Dendritic cell treated with granulocyte-macrophage colony-stimulating factor and Interleukin-4, amounts not matched to agents 40 ng/mL and 50 ng/mL, for 4 days (primary cell): ENCODE measurements around the gene UCKL1.

Source experiments
- H3K27ac Mint-ChIP-seq: one replicate; pipeline ENCODE4 v1.8.0; 2022; ENCODE audit warnings: mild to moderate bottlenecking, mixed read lengths
- H3K27me3 Mint-ChIP-seq: one replicate; pipeline ENCODE4 v1.8.0; 2022; ENCODE audit warnings: mild to moderate bottlenecking, mixed read lengths
- H3K36me3 Mint-ChIP-seq: one replicate; pipeline ENCODE4 v1.8.0; 2022; ENCODE audit warnings: low read depth, mixed read lengths
- H3K4me1 Mint-ChIP-seq: one replicate; pipeline ENCODE4 v1.8.0; 2022; ENCODE audit warnings: low read depth, mixed read lengths
- H3K4me3 Mint-ChIP-seq: one replicate; pipeline ENCODE4 v1.8.0; 2022; ENCODE audit warnings: mild to moderate bottlenecking, moderate library complexity, mixed read lengths
- H3K9me3 Mint-ChIP-seq: one replicate; pipeline ENCODE4 v1.8.0; 2022; ENCODE audit warnings: mixed read lengths
- intact Hi-C: fragments of 100-400 bp; cut with micrococcal nuclease; formaldehyde crosslinking; loops from one replicate; pipeline ENCODE4 v1.15.0; 2022

UCKL1 gene

GRCh38 chr20:63947638-63948456 lies 8.4 kb downstream of the UCKL1 start:
- Mint-ChIP-seq H3K9me3 (no peaks in the 10 kb centered on the region), H3K36me3 (peaks cover 83% of the 10 kb centered on the region), H3K27me3 (no peaks in the 10 kb centered on the region), H3K27ac (peak overlapping the region; percentile 37), H3K4me3 (peak overlapping the region; percentile 28), H3K4me1 (peaks cover 71% of the 10 kb centered on the region)
- intact Hi-C loops, result no loop called here

GRCh38 chr20:63946986-63947637 lies 9.1 kb downstream of the UCKL1 start:
- peak overlapping the region; percentile 26 for H3K27ac Mint-ChIP-seq
- no peak overlapping the region for H3K4me3 Mint-ChIP-seq
- H3K27me3 Mint-ChIP-seq, result no peaks in the 10 kb centered on the region

GRCh38 chr20:63945921-63946920 lies 10.0 kb downstream of the UCKL1 start:
- no peaks in the 10 kb centered on the region for H3K9me3 Mint-ChIP-seq
- H3K27me3 Mint-ChIP-seq, result no peaks in the 10 kb centered on the region
- intact Hi-C loops, result no loop called here
- H3K36me3 Mint-ChIP-seq, result peaks cover 88% of the 10 kb centered on the region
- peak overlapping the region; percentile 26 for H3K27ac Mint-ChIP-seq
- no peak overlapping the region for H3K4me3 Mint-ChIP-seq
- peaks cover 71% of the 10 kb centered on the region for H3K4me1 Mint-ChIP-seq

More at GRCh38 chr20:63946986-63947637, 9.1 kb downstream of the UCKL1 start:
- Mint-ChIP-seq H3K36me3 (peaks cover 83% of the 10 kb centered on the region), H3K4me1 (peaks cover 73% of the 10 kb centered on the region), H3K9me3 (no peaks in the 10 kb centered on the region)
- intact Hi-C loops, result no loop called here

- Mint-ChIP-seq H3K4me1 (peaks cover 73% of the 10 kb centered on the region), H3K27me3 (no peaks in the 10 kb centered on the region), H3K36me3 (peaks cover 90% of the 10 kb centered on the region), H3K27ac (no peak overlapping the region), H3K4me3 (no peak overlapping the region), H3K9me3 (no peaks in the 10 kb centered on the region)
- intact Hi-C loops, result no loop called here
Measured at GRCh38 chr20:63945031-63945658, 11.1 kb downstream of the UCKL1 start.

GRCh38 chr20:63944078-63944941 lies 11.9 kb downstream of the UCKL1 start:
- H3K4me3 Mint-ChIP-seq, result no peak overlapping the region
- no peak overlapping the region for H3K27ac Mint-ChIP-seq
- peaks cover 92% of the 10 kb centered on the region for H3K36me3 Mint-ChIP-seq
- H3K9me3 Mint-ChIP-seq, result no peaks in the 10 kb centered on the region
- no peaks in the 10 kb centered on the region for H3K27me3 Mint-ChIP-seq
- peaks cover 67% of the 10 kb centered on the region for H3K4me1 Mint-ChIP-seq
- intact Hi-C loops, result no loop called here

- Mint-ChIP-seq H3K4me1 (peaks cover 66% of the 10 kb centered on the region), H3K4me3 (no peak overlapping the region), H3K9me3 (no peaks in the 10 kb centered on the region), H3K27me3 (no peaks in the 10 kb centered on the region), H3K36me3 (peaks cover 97% of the 10 kb centered on the region), H3K27ac (no peak overlapping the region)
- intact Hi-C loops, result no loop called here
Measured at GRCh38 chr20:63943808-63944077, 12.5 kb downstream of the UCKL1 start.

- peaks cover 61% of the 10 kb centered on the region for H3K4me1 Mint-ChIP-seq
- H3K9me3 Mint-ChIP-seq, result no peaks in the 10 kb centered on the region
- no peak overlapping the region for H3K27ac Mint-ChIP-seq
- intact Hi-C loops, result loop anchor here (1.0 kb wide), 1 partner anchor 12 kb away; no protein-coding TSS in a partner anchor
- H3K36me3 Mint-ChIP-seq, result peaks cover 94% of the 10 kb centered on the region
- no peaks in the 10 kb centered on the region for H3K27me3 Mint-ChIP-seq
- no peak overlapping the region for H3K4me3 Mint-ChIP-seq
Measured at GRCh38 chr20:63942969-63943807, 13.0 kb downstream of the UCKL1 start.

- no peaks in the 10 kb centered on the region for H3K27me3 Mint-ChIP-seq
- peak overlapping the region; percentile 51 for H3K4me3 Mint-ChIP-seq
- intact Hi-C loops, result loop anchor here (1.0 kb wide), 1 partner anchor 13 kb away; no protein-coding TSS in a partner anchor
- H3K9me3 Mint-ChIP-seq, result no peaks in the 10 kb centered on the region
- H3K4me1 Mint-ChIP-seq, result peaks cover 53% of the 10 kb centered on the region
- peaks cover 94% of the 10 kb centered on the region for H3K36me3 Mint-ChIP-seq
- H3K27ac Mint-ChIP-seq, result peak overlapping the region; percentile 61
Measured at GRCh38 chr20:63942250-63942951, 13.8 kb downstream of the UCKL1 start.

GRCh38 chr20:63941282-63942081 lies 14.7 kb downstream of the UCKL1 start:
- Mint-ChIP-seq H3K4me1 (peaks cover 46% of the 10 kb centered on the region), H3K27me3 (no peaks in the 10 kb centered on the region), H3K27ac (peak overlapping the region; percentile 61), H3K36me3 (peaks cover 94% of the 10 kb centered on the region), H3K9me3 (no peaks in the 10 kb centered on the region), H3K4me3 (no peak overlapping the region)
- intact Hi-C loops, result loop anchor here (1.0 kb wide), 1 partner anchor 14 kb away; no protein-coding TSS in a partner anchor

- H3K4me3 Mint-ChIP-seq, result no peak overlapping the region
- H3K36me3 Mint-ChIP-seq, result peaks cover 94% of the 10 kb centered on the region
- intact Hi-C loops, result no loop called here
Measured at GRCh38 chr20:63940472-63941266, 15.5 kb downstream of the UCKL1 start.

More at GRCh38 chr20:63940472-63941266, 15.5 kb downstream of the UCKL1 start:
- no peaks in the 10 kb centered on the region for H3K27me3 Mint-ChIP-seq
- H3K4me1 Mint-ChIP-seq, result peaks cover 51% of the 10 kb centered on the region
- H3K27ac Mint-ChIP-seq, result peak overlapping the region; percentile 61
- no peaks in the 10 kb centered on the region for H3K9me3 Mint-ChIP-seq
